Measurements from ENCODE around the gene B4GALT6. TPM values are rescaled to one million over a fixed set of nuclear protein-coding genes. Genes with fewer than 3 reads are reported as not detected.
A peak's percentile ranks its signal among the peaks of the same experiment; 100 is the strongest.

B4GALT6 gene
- polyA plus RNA-seq, 10 donors: 10.1 to 15.2 (median 12.3) TPM

DNA sequence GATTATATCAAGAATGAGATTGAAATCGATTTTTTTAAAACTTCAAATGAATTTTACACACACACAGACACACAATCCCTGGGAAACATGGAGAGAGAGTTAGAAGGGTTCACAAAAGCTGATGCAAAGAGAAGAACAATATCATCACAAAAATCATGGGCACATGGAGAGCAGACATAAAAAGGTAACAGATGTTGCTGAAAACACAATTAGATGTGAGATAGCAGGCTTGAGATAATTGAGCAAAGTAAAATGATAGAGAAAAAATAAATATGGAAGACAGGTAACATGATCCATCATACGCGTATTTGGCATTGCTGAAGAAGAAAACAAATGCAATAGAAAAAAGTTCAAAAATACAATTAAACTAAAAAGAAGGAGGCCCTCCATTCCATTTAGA lies 11.6 kb upstream of the B4GALT6 start:
- no peak for DNase-seq

GRCh38 chr18:31694297-31694696 lies 9.9 kb upstream of the B4GALT6 start:
- DNase-seq: no peak

GRCh38 chr18:31688606-31689005 lies 4.2 kb upstream of the B4GALT6 start:
- no peak for DNase-seq

DNA sequence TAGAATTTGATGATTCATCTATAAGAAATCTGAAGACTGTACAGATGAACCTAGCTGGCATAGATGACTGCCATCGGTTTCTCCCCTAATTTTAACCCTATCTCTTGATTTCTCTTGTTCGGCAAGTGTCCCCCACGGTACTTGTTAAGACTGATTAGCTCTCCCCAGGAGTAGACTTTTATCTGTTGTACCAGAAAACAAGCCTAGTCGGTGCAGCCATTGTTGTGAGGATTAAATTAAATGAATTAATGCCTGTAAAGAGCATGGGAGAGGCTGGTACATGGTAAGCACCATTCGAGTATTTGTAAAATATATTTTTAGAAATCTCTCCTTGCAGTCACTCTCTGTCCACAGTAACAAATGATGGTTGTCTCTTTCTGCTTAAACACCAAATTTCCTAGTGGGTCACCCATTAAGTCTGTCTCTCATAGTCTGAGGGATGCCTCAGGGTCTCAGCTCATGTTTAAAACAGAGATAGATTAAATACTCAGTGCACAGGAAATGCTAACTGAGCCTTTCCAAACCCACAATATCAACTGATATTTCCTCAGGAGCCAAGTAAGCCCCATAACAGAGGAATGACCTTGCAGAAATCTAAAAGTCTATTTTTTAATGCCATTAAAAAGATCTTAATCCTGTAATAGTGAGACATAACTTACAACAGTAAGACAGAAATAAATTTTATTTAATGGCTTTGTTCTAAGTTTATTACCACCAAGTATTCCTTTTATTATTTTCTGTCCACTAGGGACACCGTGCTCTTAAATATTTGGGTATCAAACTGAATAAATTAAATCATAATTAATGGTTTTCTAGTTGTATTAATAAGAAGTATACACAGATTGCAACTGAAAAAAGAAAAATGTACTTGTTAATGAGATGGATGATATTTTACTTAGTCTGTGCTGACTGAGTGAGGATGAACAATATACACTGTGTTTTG lies 2.9 kb upstream of the B4GALT6 start:
- no peak for DNase-seq

GRCh38 chr18:31686572-31686971 lies 2.2 kb upstream of the B4GALT6 start:
- DNase-seq: no peak

DNA sequence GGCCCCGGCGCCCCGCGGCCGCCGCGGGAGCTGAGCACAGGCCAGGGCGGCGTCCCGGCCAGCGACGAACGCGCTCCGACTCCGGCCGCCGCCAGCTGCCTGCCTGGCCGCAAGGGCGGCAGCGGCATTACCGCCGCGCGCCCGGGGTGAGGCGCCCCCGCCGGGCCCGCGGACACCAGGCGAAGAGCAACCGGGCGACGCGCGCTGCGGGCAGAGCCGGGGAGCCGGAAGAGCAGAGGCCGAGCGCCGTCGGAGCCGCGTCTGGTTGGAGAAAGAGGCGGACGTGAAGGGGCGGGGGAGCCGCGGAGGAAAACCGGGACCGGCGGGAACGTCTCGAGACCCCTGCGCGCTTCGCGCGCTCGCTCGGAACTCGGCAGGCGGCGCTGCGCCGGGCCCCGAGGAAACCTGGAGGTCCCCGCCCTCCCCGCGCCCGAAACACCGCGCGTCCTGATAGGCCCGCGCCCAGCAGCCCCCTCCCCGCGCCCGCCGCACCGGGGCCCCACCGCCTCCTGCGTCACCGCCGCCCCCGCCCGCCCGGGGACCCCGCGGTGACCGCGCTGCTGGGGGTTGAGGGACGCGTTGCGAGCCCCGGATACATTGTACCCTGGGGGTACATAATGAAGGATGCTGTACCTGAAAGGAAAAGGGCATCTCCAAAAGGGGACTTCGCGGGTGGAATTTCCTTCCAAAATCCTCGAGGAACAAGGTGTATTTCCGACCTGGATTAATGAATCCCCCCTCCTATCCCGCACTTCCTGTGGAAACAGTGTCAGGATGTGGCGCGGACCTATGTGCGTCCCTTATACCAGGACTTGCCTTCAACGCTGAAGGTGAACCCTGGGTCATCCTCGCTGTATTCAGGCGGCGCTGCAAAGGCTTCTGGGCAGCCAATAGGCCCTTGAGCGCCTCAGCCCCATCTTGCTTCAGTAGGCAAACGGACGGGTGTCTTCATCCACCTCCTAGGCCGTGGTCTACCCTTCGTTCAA lies 1.0 kb upstream of the B4GALT6 start:
- DNase-seq: peak; percentile 68 to 93 (median 83)

GRCh38 chr18:31683968-31684278 lies 458 bp downstream of the B4GALT6 start:
- DNase-seq: no peak

- DNase-seq: no peak
Observed at GRCh38 chr18:31683106-31683505, 1.3 kb downstream of the B4GALT6 start.

DNA sequence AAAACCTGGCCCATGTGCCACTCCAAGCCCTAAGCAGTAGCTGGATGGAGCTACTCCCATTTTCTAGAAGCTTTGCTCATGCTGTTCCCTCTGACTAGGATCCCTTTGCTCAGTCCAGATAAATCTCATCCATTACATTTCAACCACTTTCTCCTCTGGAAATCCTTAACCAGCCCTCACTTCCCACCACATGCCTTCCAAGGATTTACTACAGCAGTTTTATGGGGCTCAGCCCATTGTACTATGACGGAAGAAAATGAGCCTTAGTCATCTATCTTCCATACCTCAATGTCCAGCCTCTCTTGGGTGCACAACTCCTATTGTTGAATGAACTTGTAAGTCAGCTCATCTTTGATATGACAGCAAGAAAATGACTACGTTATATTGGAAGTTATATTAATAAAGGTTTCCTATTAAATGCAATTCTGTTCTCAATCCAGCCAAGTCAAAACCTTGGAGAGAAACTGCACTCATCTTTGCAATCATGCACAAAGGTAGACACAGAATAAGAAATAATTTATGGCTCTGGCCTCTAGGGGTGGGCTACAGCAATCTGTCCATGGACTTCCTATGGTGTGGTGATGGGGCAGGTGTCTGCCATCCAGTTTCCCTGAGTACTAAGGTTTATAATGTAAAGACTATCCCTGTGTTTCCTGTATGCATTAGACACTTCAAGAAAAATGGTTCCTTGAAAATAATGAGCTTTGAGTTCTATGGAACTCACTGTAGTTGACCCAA lies 3.4 kb downstream of the B4GALT6 start:
- no peak for DNase-seq

- DNase-seq: no peak
Observed at GRCh38 chr18:31680433-31680811, 4.0 kb downstream of the B4GALT6 start.

- DNase-seq: no peak
Observed at GRCh38 chr18:31679791-31680432, 4.5 kb downstream of the B4GALT6 start.

DNA sequence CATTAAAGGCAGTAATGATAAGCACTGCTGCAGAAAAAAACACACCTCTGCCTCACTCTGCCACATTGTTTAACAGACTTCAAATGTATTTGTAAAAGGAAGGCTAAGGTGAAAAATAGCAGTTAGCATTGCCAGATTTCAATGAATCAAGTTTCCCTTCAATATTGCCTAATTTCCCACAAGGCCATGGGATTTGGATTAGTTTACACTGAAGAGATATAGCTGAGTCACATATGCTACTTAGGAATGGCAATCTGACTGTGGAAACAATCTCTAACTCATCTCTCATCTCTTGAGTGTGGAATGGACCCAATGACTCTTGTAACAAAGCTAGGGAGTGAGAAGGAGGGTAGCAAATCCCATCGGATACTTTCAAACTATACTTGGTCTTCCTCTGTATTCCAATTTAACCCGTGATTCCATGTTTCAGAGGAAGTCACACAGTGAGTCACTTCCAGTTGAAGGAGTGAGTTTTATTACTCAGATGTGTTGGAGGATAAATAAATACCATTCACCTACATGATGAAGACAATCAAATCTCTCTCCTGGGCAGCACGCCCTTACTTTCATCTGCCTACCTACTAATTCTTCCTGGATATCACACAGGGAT lies 5.1 kb downstream of the B4GALT6 start:
- DNase-seq: no peak

DNA sequence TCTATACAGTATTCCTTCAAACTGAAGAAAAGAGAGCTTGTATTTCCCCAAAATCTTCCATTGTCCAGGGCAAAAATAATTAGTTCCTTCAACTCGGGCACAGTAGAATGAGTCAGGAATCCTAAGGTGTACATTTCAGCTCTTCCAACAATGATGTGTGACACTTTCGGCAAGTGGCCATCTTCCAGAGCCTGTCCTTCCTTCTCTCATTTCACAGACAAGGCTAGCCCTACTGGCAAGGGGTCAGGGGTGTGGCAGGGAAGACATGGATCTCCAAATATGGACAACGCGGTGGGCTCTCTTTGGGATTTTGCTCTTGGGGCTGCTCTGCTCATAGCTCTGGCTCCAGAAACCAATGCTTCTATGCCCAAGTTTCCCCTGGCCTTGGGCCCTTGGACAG lies 6.0 kb downstream of the B4GALT6 start:
- DNase-seq: no peak

DNA sequence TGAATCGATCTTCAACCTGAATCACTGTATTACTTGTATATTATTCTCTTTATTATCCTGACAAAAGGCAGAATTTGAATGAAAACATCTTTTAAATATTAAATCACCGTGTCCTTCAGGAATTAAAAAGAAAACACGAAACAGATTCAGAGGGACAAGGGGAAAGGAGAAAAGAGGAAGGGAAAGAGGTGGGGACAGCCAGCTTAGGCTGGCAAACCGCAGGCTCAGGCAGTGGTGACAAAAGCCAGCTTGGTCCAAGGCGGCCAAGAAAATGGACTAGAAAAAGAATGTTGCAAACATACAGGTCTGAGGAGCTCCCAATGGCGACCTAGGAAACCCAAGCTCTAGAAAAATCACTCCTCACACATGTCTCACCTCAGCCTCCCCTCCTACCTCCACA lies 6.8 kb downstream of the B4GALT6 start:
- no peak for DNase-seq

GRCh38 chr18:31675404-31675803 lies 9.0 kb downstream of the B4GALT6 start:
- no peak for DNase-seq

- peak in 1 of 3 donors; percentile 20 for DNase-seq
Observed at GRCh38 chr18:31672628-31673135, 11.7 kb downstream of the B4GALT6 start.

DNA sequence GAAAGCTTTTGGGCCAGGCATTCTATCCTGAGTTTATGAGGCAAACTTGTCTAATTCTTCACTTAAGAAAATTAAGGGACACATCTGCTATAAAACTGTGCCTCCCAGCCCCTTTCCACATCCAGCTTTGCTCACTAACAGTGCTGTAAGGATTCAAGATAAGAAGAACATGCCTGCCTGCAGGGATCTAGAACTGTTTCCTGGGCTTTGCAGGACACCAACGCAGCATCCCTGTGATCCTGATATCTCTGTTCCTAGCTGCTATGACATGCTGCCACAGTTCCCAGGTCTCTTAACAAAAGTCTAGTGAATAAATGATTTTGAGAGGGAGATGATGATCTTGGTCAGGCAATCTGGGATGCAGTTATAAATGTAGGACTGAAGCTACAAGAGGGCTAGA lies 12.4 kb downstream of the B4GALT6 start:
- DNase-seq: no peak

GRCh38 chr18:31669541-31669940 lies 14.8 kb downstream of the B4GALT6 start:
- no peak for DNase-seq

GRCh38 chr18:31667185-31667584 lies 17.2 kb downstream of the B4GALT6 start:
- DNase-seq: no peak

GRCh38 chr18:31666055-31666454 lies 18.3 kb downstream of the B4GALT6 start:
- no peak for DNase-seq

DNA sequence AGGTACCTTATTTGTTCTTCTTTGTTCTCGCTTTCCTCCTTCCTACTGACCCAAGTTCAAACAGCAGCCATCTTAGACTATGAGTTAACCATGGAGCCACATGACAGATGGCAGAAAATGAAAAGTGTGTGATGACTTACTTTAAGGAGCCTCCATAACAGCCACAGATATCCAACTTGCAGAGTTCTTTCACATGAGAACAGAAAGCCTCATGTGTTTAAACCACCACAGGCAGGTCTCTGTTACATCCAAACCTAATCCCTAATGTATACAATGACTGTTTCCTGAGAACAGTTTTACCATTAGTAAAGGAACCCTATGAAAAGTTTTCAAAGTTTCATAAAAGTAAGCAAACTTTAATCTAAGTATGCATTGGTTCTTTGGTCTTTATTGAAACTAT lies 20.3 kb downstream of the B4GALT6 start:
- no peak for DNase-seq

All from muscle of back (tissue), 11 donors.